ENCODE data around the gene ME1. TPM values are rescaled to one million over a fixed set of nuclear protein-coding genes. Genes with fewer than 3 reads are reported as not detected.

Gene ME1
- total RNA-seq, 2 donors from 2014 or later: 11.0 to 11.4 TPM

- Histone ChIP-seq H3K4me3 (no peak overlapping the region), H3K27me3 (no peaks in the 10 kb centered on the region), H3K9me3 (no peaks in the 10 kb centered on the region), H3K36me3 (no peaks in the 10 kb centered on the region), H3K27ac (no peak overlapping the region), H3K9ac (ENCODE audit: low read depth in 2 of 2, low read length in 2 of 2) (no peak overlapping the region), H3K4me1 (no peaks in the 10 kb centered on the region)
- intact Hi-C loops (cut with DNase I): no loop called here
- no peak for DNase-seq
- TF ChIP-seq CTCF (IDR thresholded peaks at IDR 0.05): no peak
These were observed 48.9 kb downstream of the ME1 start for GRCh38 chr6:83381949-83382348.

GRCh38 chr6:83378621-83379388, 52.0 kb downstream of the ME1 start:
- intact Hi-C loops (cut with DNase I): no loop called here

GRCh38 chr6:83371423-83371822, 59.4 kb downstream of the ME1 start:
- Histone ChIP-seq H3K9ac (ENCODE audit: low read depth in 2 of 2, low read length in 2 of 2) (no peak overlapping the region), H3K27me3 (no peaks in the 10 kb centered on the region), H3K36me3 (no peaks in the 10 kb centered on the region), H3K4me3 (no peak overlapping the region), H3K27ac (no peak overlapping the region), H3K9me3 (no peaks in the 10 kb centered on the region), H3K4me1 (no peaks in the 10 kb centered on the region)
- DNase-seq: no peak
- no peak for TF ChIP-seq CTCF (IDR thresholded peaks at IDR 0.05)
- intact Hi-C loops (cut with DNase I): no loop called here

More at GRCh38 chr6:83378621-83379388, 52.0 kb downstream of the ME1 start:
- Histone ChIP-seq H3K9ac (ENCODE audit: low read depth in 2 of 2, low read length in 2 of 2) (no peak overlapping the region), H3K4me1 (no peaks in the 10 kb centered on the region), H3K36me3 (no peaks in the 10 kb centered on the region), H3K9me3 (no peaks in the 10 kb centered on the region), H3K27me3 (no peaks in the 10 kb centered on the region), H3K27ac (no peak overlapping the region), H3K4me3 (no peak overlapping the region)
- no peak for DNase-seq
- no peak for TF ChIP-seq CTCF (IDR thresholded peaks at IDR 0.05)

GRCh38 chr6:83370567-83370966, 60.3 kb downstream of the ME1 start:
- no peak for DNase-seq
- Histone ChIP-seq H3K4me1 (no peaks in the 10 kb centered on the region), H3K36me3 (no peaks in the 10 kb centered on the region), H3K4me3 (no peak overlapping the region), H3K9me3 (no peaks in the 10 kb centered on the region), H3K9ac (ENCODE audit: low read depth in 2 of 2, low read length in 2 of 2) (no peak overlapping the region), H3K27me3 (no peaks in the 10 kb centered on the region), H3K27ac (no peak overlapping the region)
- intact Hi-C loops (cut with DNase I): no loop called here
- no peak for TF ChIP-seq CTCF (IDR thresholded peaks at IDR 0.05)

DNA sequence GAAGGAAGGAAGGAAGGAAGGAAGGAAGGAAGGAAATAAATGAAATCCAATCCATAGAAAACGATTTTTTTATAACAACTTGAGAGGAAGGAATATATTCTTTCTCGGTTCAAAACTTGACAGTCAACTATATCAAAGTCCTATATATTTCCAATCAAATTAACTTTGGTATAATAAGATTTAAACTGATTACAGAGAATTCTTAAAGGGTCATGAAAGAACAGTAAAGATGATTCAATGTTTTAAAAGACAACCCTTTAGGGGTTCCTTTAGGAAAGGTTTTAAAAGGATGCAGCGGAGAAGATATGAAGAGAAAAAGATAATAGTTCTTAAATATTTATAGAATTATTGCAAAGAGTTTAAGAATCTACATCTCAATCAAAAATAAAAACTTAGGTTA, 61.2 kb downstream of the ME1 start:
- no peak for DNase-seq
- no peak for TF ChIP-seq CTCF (IDR thresholded peaks at IDR 0.05)
- no peak overlapping the region for H3K9ac ChIP-seq (ENCODE audit: low read depth in 2 of 2, low read length in 2 of 2)
- H3K27ac ChIP-seq: no peak overlapping the region
- no peaks in the 10 kb centered on the region for H3K27me3 ChIP-seq
- intact Hi-C loops (cut with DNase I): no loop called here
- no peaks in the 10 kb centered on the region for H3K36me3 ChIP-seq
- H3K9me3 ChIP-seq: no peaks in the 10 kb centered on the region
- no peak overlapping the region for H3K4me3 ChIP-seq
- H3K4me1 ChIP-seq: no peaks in the 10 kb centered on the region

All from colonic mucosa (tissue), 4 donors.